ENCODE results near the gene ARL5B.

DNA sequence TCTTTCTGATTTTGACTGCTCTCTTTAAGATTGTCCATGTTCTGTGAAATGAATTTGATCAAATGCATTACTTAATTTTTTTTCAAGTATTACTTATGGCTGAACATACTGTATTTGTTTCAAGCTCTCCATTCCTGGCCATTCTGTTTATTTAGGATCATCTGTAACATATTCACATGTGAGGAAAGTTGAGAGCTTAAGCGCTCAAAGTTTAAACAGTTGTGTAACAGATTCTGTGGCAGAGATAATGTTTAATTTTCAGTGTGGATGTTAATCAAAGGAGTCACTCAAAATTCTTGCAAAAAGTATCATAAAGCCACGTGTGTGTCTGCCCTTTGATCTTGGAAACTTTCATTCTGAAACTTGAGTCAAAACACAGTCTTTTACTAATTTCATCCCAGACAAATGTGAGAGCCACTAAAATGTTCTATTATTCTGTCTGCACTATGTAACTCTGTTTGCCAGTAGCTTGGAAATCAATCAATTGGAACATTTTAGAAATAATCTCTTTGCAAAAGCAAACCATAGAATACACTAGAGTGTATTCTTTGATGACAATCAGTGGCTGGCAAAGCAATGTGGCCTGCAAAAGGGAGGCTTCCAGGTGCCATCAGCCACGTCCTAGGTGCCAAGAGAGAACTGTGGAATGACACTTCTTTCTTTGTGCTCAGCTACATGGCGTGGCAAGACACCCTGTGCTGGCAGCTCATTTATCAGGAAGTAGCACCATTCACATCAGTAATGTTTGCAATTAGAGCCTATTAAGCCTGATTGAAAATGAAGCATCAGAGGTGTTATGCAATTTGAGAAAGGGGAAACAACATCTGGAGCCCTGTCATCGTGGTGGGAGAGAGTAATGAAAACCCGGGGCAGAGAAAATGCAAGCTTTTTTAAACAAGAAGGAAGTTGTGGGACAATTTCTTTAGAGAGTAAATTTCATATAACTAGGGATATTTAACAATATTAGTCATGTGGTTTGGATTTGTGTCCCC, 40.9 kb downstream of the ARL5B start:
- no peak for TF ChIP-seq POLR2A (IDR thresholded peaks at IDR 0.05; ENCODE audit: low read depth, low read length)
- TF ChIP-seq POLR2AphosphoS5 (IDR thresholded peaks at IDR 0.05; ENCODE audit: low read depth, low read length): no peak
- TF ChIP-seq TAF1 (IDR thresholded peaks at IDR 0.05; ENCODE audit: borderline replicate concordance, low read depth, low read length): no peak

All from GM12892 (cell line).